Measurements from ENCODE around the gene CPSF4.

The CPSF4 gene

GRCh38 chr7:99452541-99452940 lies 13.8 kb downstream of the CPSF4 start:
- Histone ChIP-seq H3K9ac (ENCODE audit: low read length) (no peak overlapping the region), H3K36me3 (ENCODE audit: control insufficient read depth, insufficient read depth, low read length, severe bottlenecking) (peaks cover 95% of the 10 kb centered on the region), H3K27me3 (replicated peaks; ENCODE audit: control insufficient read depth, insufficient read depth, low read length) (no peaks in the 10 kb centered on the region), H3K9me3 (ENCODE audit: control insufficient read depth, low read length) (no peaks in the 10 kb centered on the region), H3K4me3 (ENCODE audit: low read length) (no peak overlapping the region), H3K4me1 (ENCODE audit: control insufficient read depth, insufficient read depth, low read length) (no peaks in the 10 kb centered on the region)
- no peak for DNase-seq (ENCODE audit: low read depth)

- no peaks in the 10 kb centered on the region for H3K27me3 ChIP-seq (replicated peaks; ENCODE audit: control insufficient read depth, insufficient read depth, low read length)
- no peaks in the 10 kb centered on the region for H3K9me3 ChIP-seq (ENCODE audit: control insufficient read depth, low read length)
- H3K36me3 ChIP-seq (ENCODE audit: control insufficient read depth, insufficient read depth, low read length, severe bottlenecking) = peaks cover 95% of the 10 kb centered on the region
- H3K4me1 ChIP-seq (ENCODE audit: control insufficient read depth, insufficient read depth, low read length) = no peaks in the 10 kb centered on the region
- H3K4me3 ChIP-seq (ENCODE audit: low read length) = no peak overlapping the region
- no peak for DNase-seq (ENCODE audit: low read depth)
- no peak overlapping the region for H3K9ac ChIP-seq (ENCODE audit: low read length)
Measured at GRCh38 chr7:99453105-99453504, 14.4 kb downstream of the CPSF4 start.

- DNase-seq (ENCODE audit: low read depth) = no peak
- no peaks in the 10 kb centered on the region for H3K9me3 ChIP-seq (ENCODE audit: control insufficient read depth, low read length)
- H3K4me3 ChIP-seq (ENCODE audit: low read length) = no peak overlapping the region
- no peak overlapping the region for H3K9ac ChIP-seq (ENCODE audit: low read length)
- no peaks in the 10 kb centered on the region for H3K27me3 ChIP-seq (replicated peaks; ENCODE audit: control insufficient read depth, insufficient read depth, low read length)
- peaks cover 88% of the 10 kb centered on the region for H3K36me3 ChIP-seq (ENCODE audit: control insufficient read depth, insufficient read depth, low read length, severe bottlenecking)
- peaks cover 3% of the 10 kb centered on the region for H3K4me1 ChIP-seq (ENCODE audit: control insufficient read depth, insufficient read depth, low read length)
Measured at GRCh38 chr7:99455874-99456273, 17.1 kb downstream of the CPSF4 start.

GRCh38 chr7:99456288-99456687 lies 17.5 kb downstream of the CPSF4 start:
- Histone ChIP-seq H3K9ac (ENCODE audit: low read length) (no peak overlapping the region), H3K36me3 (ENCODE audit: control insufficient read depth, insufficient read depth, low read length, severe bottlenecking) (peaks cover 85% of the 10 kb centered on the region), H3K4me1 (ENCODE audit: control insufficient read depth, insufficient read depth, low read length) (peaks cover 3% of the 10 kb centered on the region), H3K9me3 (ENCODE audit: control insufficient read depth, low read length) (no peaks in the 10 kb centered on the region), H3K27me3 (replicated peaks; ENCODE audit: control insufficient read depth, insufficient read depth, low read length) (no peaks in the 10 kb centered on the region), H3K4me3 (ENCODE audit: low read length) (no peak overlapping the region)
- no peak for DNase-seq (ENCODE audit: low read depth)

GRCh38 chr7:99457050-99457649 lies 18.4 kb downstream of the CPSF4 start:
- Histone ChIP-seq H3K9me3 (ENCODE audit: control insufficient read depth, low read length) (no peaks in the 10 kb centered on the region), H3K4me3 (ENCODE audit: low read length) (no peak overlapping the region), H3K36me3 (ENCODE audit: control insufficient read depth, insufficient read depth, low read length, severe bottlenecking) (peaks cover 77% of the 10 kb centered on the region), H3K27me3 (replicated peaks; ENCODE audit: control insufficient read depth, insufficient read depth, low read length) (no peaks in the 10 kb centered on the region), H3K4me1 (ENCODE audit: control insufficient read depth, insufficient read depth, low read length) (peaks cover 3% of the 10 kb centered on the region), H3K9ac (ENCODE audit: low read length) (no peak overlapping the region)
- DNase-seq (ENCODE audit: low read depth) = no peak

GRCh38 chr7:99457650-99458493 lies 19.1 kb downstream of the CPSF4 start:
- Histone ChIP-seq H3K9ac (ENCODE audit: low read length) (no peak overlapping the region), H3K36me3 (ENCODE audit: control insufficient read depth, insufficient read depth, low read length, severe bottlenecking) (peaks cover 70% of the 10 kb centered on the region), H3K9me3 (ENCODE audit: control insufficient read depth, low read length) (no peaks in the 10 kb centered on the region), H3K27me3 (replicated peaks; ENCODE audit: control insufficient read depth, insufficient read depth, low read length) (no peaks in the 10 kb centered on the region), H3K4me1 (ENCODE audit: control insufficient read depth, insufficient read depth, low read length) (peaks cover 3% of the 10 kb centered on the region), H3K4me3 (ENCODE audit: low read length) (no peak overlapping the region)
- DNase-seq (ENCODE audit: low read depth) = no peak

GRCh38 chr7:99459087-99459486 lies 20.3 kb downstream of the CPSF4 start:
- Histone ChIP-seq H3K9me3 (ENCODE audit: control insufficient read depth, low read length) (no peaks in the 10 kb centered on the region), H3K36me3 (ENCODE audit: control insufficient read depth, insufficient read depth, low read length, severe bottlenecking) (peaks cover 66% of the 10 kb centered on the region), H3K4me3 (ENCODE audit: low read length) (no peak overlapping the region), H3K9ac (ENCODE audit: low read length) (no peak overlapping the region), H3K27me3 (replicated peaks; ENCODE audit: control insufficient read depth, insufficient read depth, low read length) (no peaks in the 10 kb centered on the region), H3K4me1 (ENCODE audit: control insufficient read depth, insufficient read depth, low read length) (peaks cover 6% of the 10 kb centered on the region)
- DNase-seq (ENCODE audit: low read depth) = peak; percentile 15

- H3K27me3 ChIP-seq (replicated peaks; ENCODE audit: control insufficient read depth, insufficient read depth, low read length) = no peaks in the 10 kb centered on the region
- peaks cover 52% of the 10 kb centered on the region for H3K36me3 ChIP-seq (ENCODE audit: control insufficient read depth, insufficient read depth, low read length, severe bottlenecking)
- no peak overlapping the region for H3K4me3 ChIP-seq (ENCODE audit: low read length)
- DNase-seq (ENCODE audit: low read depth) = no peak
- H3K9me3 ChIP-seq (ENCODE audit: control insufficient read depth, low read length) = no peaks in the 10 kb centered on the region
- no peak overlapping the region for H3K9ac ChIP-seq (ENCODE audit: low read length)
- peaks cover 14% of the 10 kb centered on the region for H3K4me1 ChIP-seq (ENCODE audit: control insufficient read depth, insufficient read depth, low read length)
Measured at GRCh38 chr7:99460651-99461050, 21.9 kb downstream of the CPSF4 start.

GRCh38 chr7:99461221-99461620 lies 22.5 kb downstream of the CPSF4 start:
- Histone ChIP-seq H3K9me3 (ENCODE audit: control insufficient read depth, low read length) (no peaks in the 10 kb centered on the region), H3K4me1 (ENCODE audit: control insufficient read depth, insufficient read depth, low read length) (peaks cover 16% of the 10 kb centered on the region), H3K4me3 (ENCODE audit: low read length) (no peak overlapping the region), H3K27me3 (replicated peaks; ENCODE audit: control insufficient read depth, insufficient read depth, low read length) (no peaks in the 10 kb centered on the region), H3K36me3 (ENCODE audit: control insufficient read depth, insufficient read depth, low read length, severe bottlenecking) (peaks cover 46% of the 10 kb centered on the region), H3K9ac (ENCODE audit: low read length) (no peak overlapping the region)
- DNase-seq (ENCODE audit: low read depth) = no peak

- H3K9ac ChIP-seq (ENCODE audit: low read length) = peak overlapping the region; percentile 100
- H3K4me3 ChIP-seq (ENCODE audit: low read length) = peak overlapping the region; percentile 93
- peaks cover 8% of the 10 kb centered on the region for H3K36me3 ChIP-seq (ENCODE audit: control insufficient read depth, insufficient read depth, low read length, severe bottlenecking)
- DNase-seq (ENCODE audit: low read depth) = no peak
- H3K27me3 ChIP-seq (replicated peaks; ENCODE audit: control insufficient read depth, insufficient read depth, low read length) = no peaks in the 10 kb centered on the region
- no peaks in the 10 kb centered on the region for H3K9me3 ChIP-seq (ENCODE audit: control insufficient read depth, low read length)
- peaks cover 17% of the 10 kb centered on the region for H3K4me1 ChIP-seq (ENCODE audit: control insufficient read depth, insufficient read depth, low read length)
Measured at GRCh38 chr7:99465421-99465768, 26.7 kb downstream of the CPSF4 start.

- Histone ChIP-seq H3K27me3 (replicated peaks; ENCODE audit: control insufficient read depth, insufficient read depth, low read length) (no peaks in the 10 kb centered on the region), H3K4me3 (ENCODE audit: low read length) (no peak overlapping the region), H3K9ac (ENCODE audit: low read length) (no peak overlapping the region), H3K36me3 (ENCODE audit: control insufficient read depth, insufficient read depth, low read length, severe bottlenecking) (peaks cover 4% of the 10 kb centered on the region), H3K9me3 (ENCODE audit: control insufficient read depth, low read length) (no peaks in the 10 kb centered on the region), H3K4me1 (ENCODE audit: control insufficient read depth, insufficient read depth, low read length) (peaks cover 14% of the 10 kb centered on the region)
- no peak for DNase-seq (ENCODE audit: low read depth)
Measured at GRCh38 chr7:99468336-99468918, 29.7 kb downstream of the CPSF4 start.

Data from adipocyte (in vitro differentiated cells).